AG04450 (cell line): ENCODE data around the gene CCNE1. TPM values are rescaled to one million over a fixed set of nuclear protein-coding genes. Genes with fewer than 3 reads are reported as not detected.

Source experiments
- CTCF ChIA-PET: fragments of 300-600, 350-600 bp; formaldehyde crosslinking; extraction: SDS; loops from one replicate; lab custom pipeline; 2022; ENCODE audit warnings: antibody characterized with exemption, inconsistent platforms; lab: Charles Lee
- POLR2A ChIA-PET: fragments of 350-600 bp; formaldehyde crosslinking; extraction: SDS; loops from one replicate; lab custom pipeline; 2021; ENCODE audit warnings: antibody characterized with exemption, inconsistent platforms; lab: Yijun Ruan, JAX
- DNase-seq: peaks from one replicate; pipeline ENCODE4 v3.0.0-alpha.2; 2011; ENCODE audit warnings: low read depth, low spot score
- H3K27ac ChIP-seq: one replicate; pipeline ENCODE4 v1.5.1; 2012; ENCODE audit warnings: low read depth, low read length, control low read depth
- H3K27me3 ChIP-seq: one replicate; pipeline ENCODE4 v1.6.0; 2012; ENCODE audit warnings: low read length; ENCODE audit not compliant: control insufficient read depth, insufficient read depth
- H3K4me3 ChIP-seq: 2 replicates; pipeline ENCODE4 v1.5.1; 2011; ENCODE audit warnings: mild to moderate bottlenecking, low read depth, low read length, control low read depth
- H3K9me3 ChIP-seq: 2 replicates; pipeline ENCODE4 v1.5.1; 2012; ENCODE audit warnings: low read length; ENCODE audit not compliant: control insufficient read depth, insufficient read depth
- polyA plus RNA-seq: library from polyadenylated mRNA; depleted of rRNA; stranded (reverse); fragments of >200 nt; gene quantifications from 2 replicates; pipeline ENCODE4 v1.2.3, GENCODE V29; 2011
- TF ChIP-seq, protein P1 (sequence below): IDR thresholded peaks from 2 replicates; pipeline ENCODE4 v1.5.1; 2011; ENCODE audit warnings: low read depth, low read length, control low read depth, inconsistent platforms

The CCNE1 gene
- polyA plus RNA-seq, 1 experiment: 4.8 TPM

DNA sequence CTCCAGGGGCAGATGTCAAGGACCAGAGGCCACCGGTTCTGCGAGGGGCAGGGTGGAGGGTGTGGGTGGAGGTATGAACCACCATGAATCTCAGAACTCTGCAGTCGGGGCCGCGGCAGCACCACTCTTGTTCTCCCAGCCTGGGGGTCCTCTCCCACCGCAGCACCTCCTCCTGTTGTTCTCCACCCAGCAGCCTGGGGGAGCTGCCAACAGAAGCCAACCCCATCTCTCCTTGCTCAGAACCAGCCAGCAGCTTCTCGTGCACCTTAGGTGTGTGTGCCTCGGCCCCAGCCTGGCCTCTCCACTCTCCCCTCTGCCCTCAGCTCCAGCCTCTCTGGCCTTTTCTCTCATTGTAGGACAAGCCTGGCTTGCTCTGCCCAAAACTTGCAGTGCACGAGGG lies 31.9 kb upstream of the CCNE1 start:
- H3K4me3 ChIP-seq: no peak overlapping the region
- peaks cover 9% of the 10 kb centered on the region for H3K27me3 ChIP-seq
- no peaks in the 10 kb centered on the region; the same call in 1 of the 2 replicates for H3K9me3 ChIP-seq
- no peak overlapping the region for H3K27ac ChIP-seq
- TF ChIP-seq, protein P1, sequence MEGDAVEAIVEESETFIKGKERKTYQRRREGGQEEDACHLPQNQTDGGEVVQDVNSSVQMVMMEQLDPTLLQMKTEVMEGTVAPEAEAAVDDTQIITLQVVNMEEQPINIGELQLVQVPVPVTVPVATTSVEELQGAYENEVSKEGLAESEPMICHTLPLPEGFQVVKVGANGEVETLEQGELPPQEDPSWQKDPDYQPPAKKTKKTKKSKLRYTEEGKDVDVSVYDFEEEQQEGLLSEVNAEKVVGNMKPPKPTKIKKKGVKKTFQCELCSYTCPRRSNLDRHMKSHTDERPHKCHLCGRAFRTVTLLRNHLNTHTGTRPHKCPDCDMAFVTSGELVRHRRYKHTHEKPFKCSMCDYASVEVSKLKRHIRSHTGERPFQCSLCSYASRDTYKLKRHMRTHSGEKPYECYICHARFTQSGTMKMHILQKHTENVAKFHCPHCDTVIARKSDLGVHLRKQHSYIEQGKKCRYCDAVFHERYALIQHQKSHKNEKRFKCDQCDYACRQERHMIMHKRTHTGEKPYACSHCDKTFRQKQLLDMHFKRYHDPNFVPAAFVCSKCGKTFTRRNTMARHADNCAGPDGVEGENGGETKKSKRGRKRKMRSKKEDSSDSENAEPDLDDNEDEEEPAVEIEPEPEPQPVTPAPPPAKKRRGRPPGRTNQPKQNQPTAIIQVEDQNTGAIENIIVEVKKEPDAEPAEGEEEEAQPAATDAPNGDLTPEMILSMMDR: no peak
- no peak for DNase-seq
- CTCF ChIA-PET: no interaction called here
- POLR2A ChIA-PET: no interaction called here

DNA sequence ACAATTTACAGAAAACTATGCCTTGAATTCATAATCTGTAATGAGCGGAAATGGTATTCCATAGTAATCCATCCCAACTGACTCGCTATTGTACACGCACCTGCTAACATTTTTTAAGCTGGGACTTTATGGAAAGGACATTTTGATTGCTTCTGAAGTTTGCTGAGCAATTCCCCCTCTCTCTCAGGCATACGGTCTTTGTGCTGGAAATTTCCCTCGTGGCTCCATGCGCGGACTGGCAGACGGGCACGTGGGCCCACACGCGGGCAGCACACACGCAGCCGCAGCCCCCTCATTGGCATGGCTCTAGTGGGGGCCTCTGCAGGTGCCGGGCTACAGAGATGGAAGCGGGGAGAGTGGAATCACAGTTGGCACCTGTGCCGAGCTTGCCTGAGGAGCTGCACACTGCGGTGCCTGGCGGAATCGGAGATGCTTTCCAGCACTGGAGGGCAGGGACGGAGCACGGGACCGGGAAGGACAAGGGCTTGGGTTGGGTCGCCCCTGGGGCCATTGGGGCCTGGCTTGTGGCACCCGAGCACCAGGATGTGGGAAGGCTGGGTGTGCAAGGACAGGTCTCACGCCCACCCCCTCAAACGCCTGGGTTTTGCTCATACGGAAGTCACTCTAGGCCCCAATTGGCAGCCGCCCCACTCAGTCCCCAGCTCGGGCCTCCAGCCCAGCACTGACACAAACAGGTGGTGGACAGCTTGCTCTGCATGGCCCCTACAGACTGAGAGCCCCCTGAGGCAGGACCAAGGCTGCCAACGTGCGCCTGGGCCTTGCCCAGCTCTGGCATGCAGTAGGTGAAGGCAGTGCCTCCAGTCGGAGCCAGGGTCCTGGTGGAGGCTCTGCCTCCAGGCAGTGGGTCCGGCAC lies 30.2 kb upstream of the CCNE1 start:
- TF ChIP-seq, protein P1: no peak
- POLR2A ChIA-PET: no interaction called here

DNA sequence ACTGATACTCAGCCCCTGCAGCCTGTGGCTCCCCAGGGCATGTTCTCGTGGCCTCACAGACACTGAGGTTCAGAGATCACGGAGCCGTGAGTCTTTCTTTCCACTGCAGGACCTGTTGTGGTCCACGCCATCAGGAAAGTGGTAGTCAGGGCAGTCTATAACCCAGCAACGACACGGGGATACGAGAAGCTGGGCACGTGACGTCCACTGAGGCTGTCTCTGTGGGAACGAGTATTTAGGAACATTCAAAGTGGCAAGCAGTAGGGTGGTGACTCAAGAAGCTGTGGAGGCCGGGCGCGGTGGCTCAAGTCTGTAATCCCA lies 29.6 kb upstream of the CCNE1 start:
- Histone ChIP-seq H3K27me3 (peaks cover 9% of the 10 kb centered on the region), H3K4me3 (no peak overlapping the region), H3K9me3 (no peaks in the 10 kb centered on the region; the same call in 1 of the 2 replicates), H3K27ac (no peak overlapping the region)
- ChIA-PET CTCF (interaction anchor here (1.2 to 1.4 kb wide), 2 partner anchors 10 to 90 kb away, joined by 4 to 5 read pairs; no protein-coding TSS in a partner anchor), POLR2A (no interaction called here)
- TF ChIP-seq, protein P1: no peak
- no peak for DNase-seq

More for the DNA sequence above, 30.2 kb upstream of the CCNE1 start:
- DNase-seq: no peak
- Histone ChIP-seq H3K27me3 (peaks cover 9% of the 10 kb centered on the region), H3K9me3 (no peaks in the 10 kb centered on the region; the same call in 1 of the 2 replicates), H3K4me3 (no peak overlapping the region), H3K27ac (no peak overlapping the region)
- CTCF ChIA-PET: interaction anchor here (1.4 kb wide), 1 partner anchor 91 kb away, joined by 5 read pairs; no protein-coding TSS in a partner anchor

DNA sequence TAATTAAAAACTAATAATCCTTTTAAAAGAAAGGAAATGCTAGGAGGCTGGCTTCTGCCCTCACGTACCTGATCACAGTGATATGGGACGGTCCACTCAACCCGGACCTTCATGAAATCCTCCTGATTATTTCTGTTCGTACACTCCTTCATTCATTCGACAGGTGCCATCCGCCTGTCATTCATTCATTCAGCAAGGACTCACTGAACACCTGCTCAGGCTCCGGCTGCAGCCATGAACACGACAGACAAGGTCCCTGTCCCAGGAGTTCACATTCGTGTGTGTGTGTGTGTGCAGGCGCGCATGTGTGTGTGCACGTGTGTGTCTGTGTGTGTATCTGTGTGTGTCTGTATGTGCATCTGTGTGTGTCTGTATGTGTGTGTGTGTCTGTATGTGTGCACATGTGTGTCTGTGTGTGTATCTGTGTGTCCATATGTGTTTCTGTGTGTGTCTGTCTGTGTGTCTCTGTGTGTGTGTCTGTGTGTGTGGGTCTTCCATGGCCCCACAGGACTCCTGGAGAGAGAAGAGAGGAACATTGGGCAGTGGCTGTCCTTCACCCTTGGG lies 28.1 kb upstream of the CCNE1 start:
- Histone ChIP-seq H3K27ac (no peak overlapping the region), H3K4me3 (no peak overlapping the region), H3K9me3 (no peaks in the 10 kb centered on the region; the same call in 1 of the 2 replicates), H3K27me3 (peaks cover 7% of the 10 kb centered on the region)
- ChIA-PET CTCF (no interaction called here), POLR2A (no interaction called here)
- no peak for DNase-seq
- TF ChIP-seq, protein P1: no peak
